ENCODE data around the gene SULT1A3.
"Not testable (repeated sequence)": the region's sequence is repeated elsewhere in the genome, so short reads cannot be mapped to it uniquely, and the experiment has no call there.

Gene SULT1A3

DNA sequence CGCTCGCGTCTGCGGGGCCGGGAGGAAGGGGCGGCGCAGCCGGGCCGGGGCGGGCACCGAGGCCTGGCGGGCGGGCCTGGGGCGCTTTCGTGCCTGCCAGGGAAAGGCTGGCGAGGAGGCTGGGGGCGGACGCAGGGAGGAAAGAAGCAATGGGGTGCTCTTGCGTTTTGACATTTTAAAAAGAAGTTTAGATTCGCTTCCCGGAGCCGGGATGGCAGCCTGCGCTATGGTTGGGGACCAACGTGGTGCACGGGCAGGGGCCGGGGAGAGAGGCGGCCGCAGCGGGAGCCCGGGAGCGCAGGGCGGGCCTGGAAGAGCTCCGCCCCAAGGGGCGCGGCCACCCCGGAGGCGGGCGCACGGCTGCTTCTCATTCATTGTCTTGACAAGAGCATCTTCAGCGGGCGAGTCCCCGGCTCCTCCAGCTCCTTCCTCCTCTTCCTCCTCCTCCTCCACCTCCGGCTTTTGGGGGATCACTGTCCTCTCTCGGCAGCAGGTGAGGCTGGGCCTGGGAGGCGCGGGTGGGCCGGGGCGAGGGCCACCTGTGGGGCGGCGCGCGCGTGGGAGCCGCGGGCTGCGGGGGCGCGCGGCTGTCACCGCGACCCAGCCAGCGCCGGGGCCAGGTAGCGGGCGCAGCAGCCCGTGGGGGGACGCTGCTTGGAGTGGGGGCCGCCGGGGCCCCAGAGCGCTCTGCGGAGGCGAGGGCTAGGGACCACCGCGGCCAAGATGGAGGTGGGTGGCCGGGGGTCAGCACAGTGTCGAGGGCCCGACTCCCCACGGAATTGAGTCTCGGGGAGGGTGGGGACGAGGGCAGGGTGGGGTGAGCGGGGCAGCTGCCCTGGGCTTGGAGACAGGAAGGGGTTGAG lies 15.6 kb upstream of the SULT1A3 start, which contains the start of gene CORO1A:
Gene CORO1A, plus strand, starts transcription at position 370 of the 863 bp plus-strand sequence. CDS start 1,608 bp downstream, outside the sequence.
- Mint-ChIP-seq H3K4me3 (peak within 1 kb of the TSS; percentile 96), H3K9me3 (no peaks in the 10 kb centered on the region), H3K36me3 (ENCODE audit: low read depth) (peaks cover 38% of the 10 kb centered on the region), H3K27me3 (no peaks in the 10 kb centered on the region), H3K27ac (peak within 1 kb of the TSS; percentile 97), H3K4me1 (peaks cover 43% of the 10 kb centered on the region)
- DNase-seq = peak; percentile 92
- ATAC-seq = peak; percentile 54

DNA sequence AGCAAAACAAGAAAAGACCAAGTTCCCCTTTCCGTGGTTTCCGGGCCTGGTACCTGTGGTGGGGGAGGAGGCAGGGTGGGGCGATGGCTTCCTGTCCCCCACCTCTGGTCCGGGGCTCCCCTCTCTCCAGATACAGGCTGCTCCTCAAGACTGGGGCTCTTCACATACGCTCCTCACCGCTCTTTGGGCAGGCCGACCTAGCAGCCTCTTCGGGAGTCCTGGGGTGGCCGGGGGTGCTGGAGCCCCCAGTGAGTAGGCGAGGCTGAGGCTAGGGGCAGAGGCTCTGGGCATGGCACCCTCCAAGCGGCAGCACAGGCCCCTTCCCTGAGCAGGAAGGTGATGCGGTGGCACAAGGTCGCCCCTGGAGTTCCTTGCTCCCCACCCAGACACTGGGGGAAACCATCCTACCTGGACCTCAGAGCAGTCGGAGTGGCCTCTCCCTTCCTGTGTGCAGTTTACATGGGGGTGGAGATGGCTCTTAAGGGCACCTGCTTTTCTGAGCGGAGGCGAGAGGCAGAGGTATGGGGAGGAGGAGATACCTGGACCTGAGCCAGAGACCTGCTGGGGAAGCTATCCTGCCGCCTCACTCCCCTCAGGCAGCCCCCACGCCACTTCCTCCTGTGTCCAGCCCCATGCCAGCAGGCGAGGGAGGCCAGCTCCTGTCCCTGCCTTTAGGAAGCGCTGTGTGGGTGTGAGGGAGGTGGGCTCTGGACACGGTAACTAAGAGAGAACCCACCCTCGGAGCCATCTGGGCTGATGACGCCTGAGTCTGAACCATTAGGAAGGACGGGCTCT lies 14.8 kb upstream of the SULT1A3 start:
- peak overlapping the region; percentile 96 for H3K4me3 Mint-ChIP-seq
- ATAC-seq = peak; percentile 6

DNA sequence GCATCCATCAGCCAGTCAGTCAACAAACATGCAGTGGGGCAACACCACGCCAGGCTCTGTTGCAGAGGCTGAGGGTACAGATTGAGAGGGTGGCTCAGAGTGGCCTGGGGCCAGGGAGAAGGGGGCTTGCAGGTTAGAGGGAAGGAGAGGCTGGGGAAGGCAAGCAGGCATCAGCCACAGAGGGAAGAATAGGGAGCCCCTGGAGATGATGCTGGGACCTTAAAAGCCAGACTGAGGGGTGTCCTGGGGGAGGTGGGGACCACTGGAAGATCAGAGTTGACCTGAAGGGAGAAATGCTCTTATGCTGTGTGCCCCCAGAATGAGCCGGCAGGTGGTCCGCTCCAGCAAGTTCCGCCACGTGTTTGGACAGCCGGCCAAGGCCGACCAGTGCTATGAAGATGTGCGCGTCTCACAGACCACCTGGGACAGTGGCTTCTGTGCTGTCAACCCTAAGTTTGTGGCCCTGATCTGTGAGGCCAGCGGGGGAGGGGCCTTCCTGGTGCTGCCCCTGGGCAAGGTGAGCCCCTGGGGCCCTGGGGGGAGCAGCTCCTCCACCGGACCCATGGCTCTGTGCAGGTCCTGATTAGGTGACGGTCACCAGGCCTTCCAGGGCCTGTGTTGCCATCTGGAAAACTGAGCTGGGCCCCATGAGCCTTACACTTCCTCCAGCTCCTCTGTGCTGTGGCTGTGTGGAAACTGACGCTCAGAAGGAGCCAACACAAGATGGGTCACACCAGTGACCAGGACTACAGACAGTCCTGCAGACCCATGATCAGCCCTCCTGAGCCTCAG lies 14.0 kb upstream of the SULT1A3 start:
- H3K4me3 Mint-ChIP-seq = peak overlapping the region; percentile 96
- no peaks in the 10 kb centered on the region for H3K9me3 Mint-ChIP-seq
- no peaks in the 10 kb centered on the region for H3K27me3 Mint-ChIP-seq
- H3K27ac Mint-ChIP-seq = peak overlapping the region; percentile 97
- peak; percentile 45 for DNase-seq
- peaks cover 43% of the 10 kb centered on the region for H3K4me1 Mint-ChIP-seq
- peak; percentile 4 for ATAC-seq
- H3K36me3 Mint-ChIP-seq (ENCODE audit: low read depth) = peaks cover 38% of the 10 kb centered on the region

More for the DNA sequence above, 14.8 kb upstream of the SULT1A3 start:
- Mint-ChIP-seq H3K27ac (peak overlapping the region; percentile 97), H3K4me1 (peaks cover 43% of the 10 kb centered on the region), H3K36me3 (ENCODE audit: low read depth) (peaks cover 38% of the 10 kb centered on the region), H3K9me3 (no peaks in the 10 kb centered on the region), H3K27me3 (no peaks in the 10 kb centered on the region)
- DNase-seq = peak; percentile 76

DNA sequence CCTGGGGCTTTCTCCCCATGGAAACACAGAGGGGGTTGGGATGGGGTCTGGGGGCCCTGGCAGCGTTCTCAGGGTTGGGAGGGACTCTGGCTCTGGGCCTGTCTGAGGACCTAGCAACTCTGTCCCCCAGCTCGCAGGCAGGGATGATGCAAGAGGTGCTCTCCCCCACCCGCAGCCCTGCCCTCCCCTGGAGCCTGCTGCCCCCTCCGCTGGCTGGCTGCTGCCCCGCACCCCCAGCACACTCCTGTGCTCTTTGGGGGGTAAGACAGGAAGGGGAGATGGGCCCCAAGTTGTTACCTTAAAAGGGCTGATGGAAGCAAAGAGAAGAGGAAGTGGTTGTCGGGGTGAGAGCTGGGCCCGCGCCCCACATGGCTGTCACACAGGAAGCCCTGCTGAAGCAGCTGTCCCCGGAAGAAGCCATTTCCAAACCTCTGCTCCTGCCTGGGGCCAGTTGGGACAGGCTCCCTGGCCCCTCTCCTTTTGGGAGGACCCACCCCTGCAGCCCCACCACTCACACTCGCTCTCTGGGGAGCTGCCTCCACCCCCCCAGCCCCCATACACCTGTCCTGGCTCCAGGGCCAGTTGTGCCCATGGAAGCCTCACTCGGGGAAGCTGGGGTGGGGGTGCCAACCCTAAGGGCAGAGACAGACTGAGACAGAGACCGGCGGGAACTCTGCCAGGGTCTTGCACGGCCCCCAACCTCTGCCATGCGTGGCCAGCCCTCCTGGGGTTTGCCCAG lies 13.2 kb upstream of the SULT1A3 start:
- Mint-ChIP-seq H3K36me3 (ENCODE audit: low read depth) (peaks cover 38% of the 10 kb centered on the region), H3K27me3 (no peaks in the 10 kb centered on the region), H3K4me1 (peaks cover 39% of the 10 kb centered on the region), H3K4me3 (peak overlapping the region; percentile 96), H3K9me3 (no peaks in the 10 kb centered on the region), H3K27ac (peak overlapping the region; percentile 97)
- ATAC-seq (peak; percentile 47), DNase-seq (peak; percentile 85)

DNA sequence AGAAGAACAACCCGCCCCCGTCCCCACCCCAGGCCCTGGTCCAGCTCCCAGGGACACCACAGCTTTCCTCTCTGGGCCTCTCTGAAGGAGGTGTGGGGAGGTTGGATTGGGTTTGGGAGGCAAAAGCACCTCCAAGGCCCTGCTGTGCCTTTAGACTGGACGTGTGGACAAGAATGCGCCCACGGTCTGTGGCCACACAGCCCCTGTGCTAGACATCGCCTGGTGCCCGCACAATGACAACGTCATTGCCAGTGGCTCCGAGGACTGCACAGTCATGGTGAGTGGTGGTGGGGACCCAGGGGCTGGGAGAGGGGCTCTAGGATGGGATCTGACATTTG lies 12.6 kb upstream of the SULT1A3 start:
- peak overlapping the region; percentile 97 for H3K27ac Mint-ChIP-seq
- peak overlapping the region; percentile 96 for H3K4me3 Mint-ChIP-seq
- H3K4me1 Mint-ChIP-seq = peaks cover 35% of the 10 kb centered on the region
- no peaks in the 10 kb centered on the region for H3K27me3 Mint-ChIP-seq
- DNase-seq (no peak), ATAC-seq (no peak)
- no peaks in the 10 kb centered on the region for H3K9me3 Mint-ChIP-seq
- H3K36me3 Mint-ChIP-seq (ENCODE audit: low read depth) = peaks cover 38% of the 10 kb centered on the region

DNA sequence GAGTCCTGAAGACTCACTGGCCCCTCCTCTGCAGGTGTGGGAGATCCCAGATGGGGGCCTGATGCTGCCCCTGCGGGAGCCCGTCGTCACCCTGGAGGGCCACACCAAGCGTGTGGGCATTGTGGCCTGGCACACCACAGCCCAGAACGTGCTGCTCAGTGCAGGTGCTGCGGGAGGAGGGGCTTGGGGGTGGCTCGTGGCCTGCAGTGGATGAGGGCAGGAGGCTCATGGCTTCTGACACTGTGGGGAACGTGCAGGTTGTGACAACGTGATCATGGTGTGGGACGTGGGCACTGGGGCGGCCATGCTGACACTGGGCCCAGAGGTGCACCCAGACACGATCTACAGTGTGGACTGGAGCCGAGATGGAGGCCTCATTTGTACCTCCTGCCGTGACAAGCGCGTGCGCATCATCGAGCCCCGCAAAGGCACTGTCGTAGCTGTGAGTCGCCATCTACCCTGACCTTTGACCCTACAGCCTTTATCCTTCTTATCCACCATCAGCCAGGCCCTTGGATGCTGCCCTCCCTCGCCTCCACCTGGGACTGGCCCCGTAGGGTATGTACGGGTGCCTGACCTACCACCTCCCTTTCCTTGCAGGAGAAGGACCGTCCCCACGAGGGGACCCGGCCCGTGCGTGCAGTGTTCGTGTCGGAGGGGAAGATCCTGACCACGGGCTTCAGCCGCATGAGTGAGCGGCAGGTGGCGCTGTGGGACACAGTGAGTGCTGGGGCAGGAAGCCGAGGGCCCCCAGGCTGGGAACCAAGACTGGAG lies 12.1 kb upstream of the SULT1A3 start:
- peaks cover 38% of the 10 kb centered on the region for H3K36me3 Mint-ChIP-seq (ENCODE audit: low read depth)
- peak; percentile 95 for DNase-seq
- no peaks in the 10 kb centered on the region for H3K9me3 Mint-ChIP-seq
- H3K4me1 Mint-ChIP-seq = peaks cover 33% of the 10 kb centered on the region
- H3K27me3 Mint-ChIP-seq = no peaks in the 10 kb centered on the region
- peak overlapping the region; percentile 97 for H3K27ac Mint-ChIP-seq
- H3K4me3 Mint-ChIP-seq = peak overlapping the region; percentile 96
- ATAC-seq = peak; percentile 9

DNA sequence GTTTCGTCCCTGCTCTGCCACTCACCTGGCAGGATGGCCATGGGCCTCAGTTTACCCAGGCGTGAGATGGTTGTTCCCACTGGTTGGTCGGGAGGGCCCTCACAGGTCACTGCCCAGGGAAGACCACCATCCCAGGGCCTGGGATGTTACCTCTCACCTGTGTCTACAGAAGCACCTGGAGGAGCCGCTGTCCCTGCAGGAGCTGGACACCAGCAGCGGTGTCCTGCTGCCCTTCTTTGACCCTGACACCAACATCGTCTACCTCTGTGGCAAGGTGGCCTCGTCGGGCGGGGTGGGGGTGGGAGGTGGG lies 11.5 kb upstream of the SULT1A3 start:
- ATAC-seq (no peak), DNase-seq (no peak)
- Mint-ChIP-seq H3K27me3 (no peaks in the 10 kb centered on the region), H3K36me3 (ENCODE audit: low read depth) (peaks cover 38% of the 10 kb centered on the region), H3K4me1 (peaks cover 28% of the 10 kb centered on the region), H3K27ac (peak overlapping the region; percentile 97), H3K4me3 (peak overlapping the region; percentile 96), H3K9me3 (no peaks in the 10 kb centered on the region)

DNA sequence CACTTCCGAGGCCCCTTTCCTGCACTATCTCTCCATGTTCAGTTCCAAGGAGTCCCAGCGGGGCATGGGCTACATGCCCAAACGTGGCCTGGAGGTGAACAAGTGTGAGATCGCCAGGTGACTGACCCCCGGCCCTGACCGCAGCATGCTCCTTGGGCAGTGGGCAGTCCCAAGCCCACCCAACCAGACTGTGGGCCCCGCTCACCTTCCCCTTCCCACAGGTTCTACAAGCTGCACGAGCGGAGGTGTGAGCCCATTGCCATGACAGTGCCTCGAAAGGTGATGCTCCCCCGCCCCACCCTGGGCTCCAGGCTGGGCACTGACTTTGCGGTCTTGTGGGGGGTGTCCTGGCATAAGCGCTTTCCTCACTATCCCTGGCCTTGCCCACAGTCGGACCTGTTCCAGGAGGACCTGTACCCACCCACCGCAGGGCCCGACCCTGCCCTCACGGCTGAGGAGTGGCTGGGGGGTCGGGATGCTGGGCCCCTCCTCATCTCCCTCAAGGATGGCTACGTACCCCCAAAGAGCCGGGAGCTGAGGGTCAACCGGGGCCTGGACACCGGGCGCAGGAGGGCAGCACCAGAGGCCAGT lies 11.0 kb upstream of the SULT1A3 start:
- no peak for ATAC-seq
- Mint-ChIP-seq H3K27me3 (no peaks in the 10 kb centered on the region), H3K36me3 (ENCODE audit: low read depth) (peaks cover 38% of the 10 kb centered on the region), H3K4me3 (peak overlapping the region; percentile 96), H3K9me3 (no peaks in the 10 kb centered on the region), H3K4me1 (peaks cover 26% of the 10 kb centered on the region), H3K27ac (peak overlapping the region; percentile 97)
- peak; percentile 8 for DNase-seq

DNA sequence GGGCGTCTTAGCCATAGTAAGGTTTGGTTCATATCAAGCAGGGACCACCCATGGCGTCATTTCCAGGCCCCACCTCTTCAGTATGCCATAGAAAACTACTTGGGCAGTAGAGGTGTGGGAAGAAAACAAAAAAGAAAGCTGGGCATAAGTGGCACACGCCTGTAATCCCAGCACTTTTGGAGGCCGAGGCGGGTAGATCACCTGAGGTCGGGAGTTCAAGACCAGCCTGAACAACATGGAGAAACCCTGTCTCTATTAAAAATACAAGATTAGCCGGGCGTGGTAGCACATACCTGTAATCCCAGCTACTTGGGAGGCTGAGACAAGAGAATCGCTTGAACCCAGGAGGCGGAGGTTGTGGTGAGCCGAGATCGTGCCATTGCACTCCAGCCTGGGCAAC lies 7.9 kb upstream of the SULT1A3 start:
- H3K27ac Mint-ChIP-seq, ATAC-seq: not testable (repeated sequence)

DNA sequence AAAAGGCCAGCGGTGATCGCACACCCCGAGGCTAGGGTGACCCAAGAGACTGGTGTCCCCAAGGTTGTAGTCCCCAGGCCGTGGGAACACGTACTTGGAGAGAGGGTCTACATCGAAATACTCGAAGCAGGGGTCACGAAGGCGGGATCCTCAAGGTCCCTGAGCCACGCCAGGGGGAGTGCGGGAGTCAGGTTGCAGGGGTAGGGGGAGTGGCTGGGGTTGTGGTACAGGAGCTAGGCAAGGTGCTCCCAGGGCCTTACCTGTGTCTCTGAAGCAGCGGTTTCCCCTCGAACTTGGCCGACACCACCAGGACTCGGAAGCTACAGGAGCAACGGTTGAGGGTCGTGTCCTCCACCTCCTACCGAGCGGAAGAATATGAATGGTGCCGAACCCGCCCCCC lies 6.0 kb upstream of the SULT1A3 start:
- peak; percentile 12 for ATAC-seq
- H3K27ac Mint-ChIP-seq; DNase-seq; H3K4me1 Mint-ChIP-seq; H3K4me3 Mint-ChIP-seq; H3K27me3 Mint-ChIP-seq; H3K9me3 Mint-ChIP-seq; H3K36me3 Mint-ChIP-seq (ENCODE audit: low read depth): not testable (repeated sequence)

More for the DNA sequence above, 7.9 kb upstream of the SULT1A3 start:
- not testable (repeated sequence) for H3K4me3 Mint-ChIP-seq, DNase-seq, H3K27me3 Mint-ChIP-seq, H3K9me3 Mint-ChIP-seq
- Mint-ChIP-seq H3K36me3 (ENCODE audit: low read depth) (peaks cover 19% of the 10 kb centered on the region), H3K4me1 (peaks cover 18% of the 10 kb centered on the region)

DNA sequence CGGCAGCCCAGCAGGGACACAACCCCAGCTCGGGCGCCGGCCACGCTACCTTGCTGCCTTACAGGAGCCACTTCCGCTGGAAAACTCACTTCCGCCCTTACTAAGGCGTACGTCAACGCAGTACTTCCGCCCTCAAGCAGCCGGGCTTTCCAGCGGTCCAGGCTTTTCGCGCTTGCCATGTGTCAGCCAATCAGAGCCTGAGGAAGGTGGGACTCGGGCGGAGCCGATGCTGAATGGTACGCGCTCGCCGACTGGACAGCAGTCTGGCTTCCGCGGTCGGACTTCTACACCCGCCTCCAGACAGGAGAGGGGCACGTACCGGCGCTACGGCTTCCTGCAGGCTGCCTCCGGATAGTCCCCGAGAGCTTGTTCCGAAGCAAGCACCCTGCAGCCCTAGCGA lies 5.4 kb upstream of the SULT1A3 start, which contains the start of the genes BOLA2B and SLX1A:
Gene BOLA2B, minus strand, starts transcription at position 52 of the 400 bp plus-strand sequence. CDS start 71 bp downstream, outside the sequence.
Gene SLX1A, plus strand, starts transcription at position 261 of the 400 bp plus-strand sequence. CDS start 210 bp downstream, outside the sequence.
- H3K4me3 Mint-ChIP-seq; H3K4me1 Mint-ChIP-seq; H3K27me3 Mint-ChIP-seq; H3K36me3 Mint-ChIP-seq (ENCODE audit: low read depth); DNase-seq; H3K9me3 Mint-ChIP-seq; H3K27ac Mint-ChIP-seq: not testable (repeated sequence)
- ATAC-seq = peak; percentile 89

DNA sequence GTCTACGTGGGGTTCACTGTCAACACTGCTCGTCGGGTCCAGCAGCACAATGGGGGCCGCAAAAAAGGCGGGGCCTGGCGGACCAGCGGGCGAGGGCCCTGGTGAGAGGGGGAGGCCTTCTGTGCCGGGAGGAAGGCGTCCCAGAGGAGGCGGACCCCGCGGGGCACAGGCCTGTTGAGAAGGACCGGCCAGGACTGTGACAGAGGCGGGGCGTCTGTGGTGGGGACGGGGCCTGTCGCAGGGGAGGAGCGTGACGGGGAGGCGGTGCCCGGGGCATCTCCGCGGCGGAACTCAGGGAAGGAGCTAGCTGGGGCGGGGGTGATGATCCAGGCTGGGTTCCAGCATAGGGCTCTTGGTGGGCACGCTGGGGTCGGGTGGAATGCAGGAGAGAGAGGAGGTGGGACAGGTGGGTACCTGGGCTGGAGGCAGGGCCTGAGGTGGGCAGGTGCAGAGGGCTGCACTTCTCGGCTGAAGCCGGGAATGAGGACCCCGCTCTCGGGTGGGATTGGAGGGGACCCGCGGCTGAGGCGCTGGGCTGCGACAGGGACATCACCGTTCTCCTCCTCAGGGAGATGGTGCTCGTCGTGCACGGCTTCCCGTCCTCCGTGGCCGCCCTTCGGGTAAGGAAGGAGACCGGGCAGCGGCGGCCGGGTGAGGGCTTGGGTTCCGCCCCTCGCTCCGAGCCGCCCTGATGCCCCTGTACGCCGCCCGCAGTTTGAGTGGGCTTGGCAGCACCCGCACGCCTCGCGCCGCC lies 4.7 kb upstream of the SULT1A3 start:
- not testable (repeated sequence) for H3K4me3 Mint-ChIP-seq; H3K27ac Mint-ChIP-seq; H3K4me1 Mint-ChIP-seq; H3K36me3 Mint-ChIP-seq (ENCODE audit: low read depth); H3K27me3 Mint-ChIP-seq; H3K9me3 Mint-ChIP-seq
- peak; percentile 5 for DNase-seq
- ATAC-seq = peak; percentile 78

Measured in activated naive CD8-positive, alpha-beta T cell treated with anti-CD3 and anti-CD28 coated beads, Interleukin-2, amount 50 U/mL, for 24 hours (primary cell).